Measurements from ENCODE around the gene PTGDS.

- TF ChIP-seq POLR2A (IDR thresholded peaks at IDR 0.05; ENCODE audit: low read depth, low read length) (no peak), POLR2AphosphoS5 (IDR thresholded peaks at IDR 0.05; ENCODE audit: low read depth, low read length) (no peak)
Measured at GRCh38 chr9:136947955-136948510, 29.3 kb upstream of the PTGDS start.
